SK-N-SH (cell line): Measurements from ENCODE around the gene ARL8A.

Experiments used
- EP300 ChIP-seq, 2 experiments: IDR thresholded peaks; 2 replicates each; pipeline versions ENCODE4 v1.4.0 to v1.6.1; 2012; ENCODE audit warnings: borderline replicate concordance in 1 of 2, low read depth in 1 of 2, low read length in 1 of 2
- EZH2phosphoT487 ChIP-seq: fragments of 200-600 bp; sonication (generic); IDR thresholded peaks from 2 replicates; pipeline ENCODE4 v1.6.1; 2017; ENCODE audit warnings: low read depth, mixed run types, mild to moderate bottlenecking, antibody characterized with exemption, moderate library complexity, borderline replicate concordance
- FOSL2 ChIP-seq: IDR thresholded peaks from 2 replicates; pipeline ENCODE4 v1.4.0; 2012; ENCODE audit warnings: low read depth, mild to moderate bottlenecking, moderate library complexity, borderline replicate concordance
- FOXM1 ChIP-seq: IDR thresholded peaks from 2 replicates; pipeline ENCODE4 v1.4.0; 2012; ENCODE audit warnings: low read depth, mild to moderate bottlenecking
- GATA2 ChIP-seq: sonication (generic); formaldehyde crosslinking; IDR thresholded peaks from 2 replicates; pipeline ENCODE4 v1.5.0; 2020; ENCODE audit warnings: mild to moderate bottlenecking, missing genetic modification reagents
- POLR2AphosphoS5 ChIP-seq: IDR thresholded peaks from 2 replicates; pipeline ENCODE4 v1.6.1; 2012; ENCODE audit warnings: low read depth, low read length
- RFX5 ChIP-seq: IDR thresholded peaks from 2 replicates; pipeline ENCODE4 v1.6.1; 2012; ENCODE audit warnings: mild to moderate bottlenecking, improper control_type of control experiment, low read length
- SIN3A ChIP-seq: IDR thresholded peaks from 2 replicates; pipeline ENCODE4 v1.6.1; 2012; ENCODE audit warnings: low read depth, mild to moderate bottlenecking, low read length, moderate library complexity, borderline replicate concordance
- TCF12 ChIP-seq: IDR thresholded peaks from 2 replicates; pipeline ENCODE4 v1.4.0; 2012
- TF ChIP-seq, protein P1 (sequence below): fragments of 200-600 bp; sonication (generic); IDR thresholded peaks from 2 replicates; pipeline ENCODE4 v1.6.1; 2017; ENCODE audit warnings: antibody characterized with exemption, mild to moderate bottlenecking, moderate library complexity
- TF ChIP-seq, protein P2 (sequence below): fragments of 150-350 bp; IDR thresholded peaks from 2 replicates; pipeline ENCODE4 v1.6.1; 2017; ENCODE audit warnings: antibody characterized with exemption, low read length, low read depth, borderline replicate concordance
- TF ChIP-seq, protein P3 (sequence below): IDR thresholded peaks from 2 replicates; pipeline ENCODE4 v1.4.0; 2012; ENCODE audit warnings: low read depth, borderline replicate concordance
- TF ChIP-seq, protein P4 (sequence below): fragments of 150-350 bp; IDR thresholded peaks from 2 replicates; pipeline ENCODE4 v1.6.1; 2016; ENCODE audit warnings: mild to moderate bottlenecking, low read depth, low read length
- TF ChIP-seq, protein P5 (sequence below): IDR thresholded peaks from 2 replicates; pipeline ENCODE4; 2012

DNA sequence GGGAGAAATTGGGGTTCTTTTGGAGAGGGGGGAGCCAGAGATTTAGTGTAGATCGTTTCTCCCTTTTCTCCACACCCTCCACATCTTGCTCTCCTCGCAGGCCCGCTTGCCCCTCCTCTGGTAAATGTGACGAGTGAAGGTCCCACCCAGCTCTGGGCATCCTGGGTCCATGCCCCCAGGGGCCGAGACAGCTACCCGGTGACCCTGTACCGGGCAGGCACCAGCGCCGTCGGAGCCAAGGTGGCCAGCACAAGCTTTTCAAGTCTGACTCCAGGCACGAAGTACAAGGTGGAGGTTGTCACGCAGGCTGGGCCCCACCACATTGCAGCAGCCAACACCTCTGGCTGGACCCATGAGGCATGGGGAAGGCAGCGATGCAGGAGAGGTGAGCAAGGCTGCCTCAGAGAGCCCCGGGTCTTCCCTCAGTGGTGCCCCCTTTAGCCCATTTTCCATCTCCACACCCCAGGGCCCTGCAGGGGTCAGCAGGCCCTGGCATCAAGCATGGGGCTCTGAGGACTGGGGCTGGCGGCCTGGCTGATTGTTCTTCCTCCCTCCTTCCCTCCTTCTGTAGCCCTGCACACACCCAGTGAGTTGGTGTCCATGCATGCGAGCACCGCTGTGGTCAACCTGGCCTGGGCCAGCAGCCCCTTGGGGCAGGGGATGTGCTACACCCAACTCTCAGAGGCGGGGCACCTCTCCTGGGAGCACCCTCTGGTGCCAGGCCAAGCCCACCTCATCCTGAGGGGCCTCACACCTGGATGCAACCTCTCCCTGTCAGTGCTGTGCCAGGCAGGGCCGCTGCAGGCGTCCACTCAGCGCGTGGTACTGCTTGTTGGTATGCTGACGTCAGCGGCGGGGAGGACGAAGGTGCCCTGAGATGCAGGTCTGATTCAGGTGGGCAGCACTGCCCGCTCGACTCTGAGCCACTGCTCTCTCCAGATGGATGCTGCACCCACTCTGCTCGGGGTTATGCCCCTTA lies 32.7 kb upstream of the ARL8A start:
- TF ChIP-seq, protein P1, sequence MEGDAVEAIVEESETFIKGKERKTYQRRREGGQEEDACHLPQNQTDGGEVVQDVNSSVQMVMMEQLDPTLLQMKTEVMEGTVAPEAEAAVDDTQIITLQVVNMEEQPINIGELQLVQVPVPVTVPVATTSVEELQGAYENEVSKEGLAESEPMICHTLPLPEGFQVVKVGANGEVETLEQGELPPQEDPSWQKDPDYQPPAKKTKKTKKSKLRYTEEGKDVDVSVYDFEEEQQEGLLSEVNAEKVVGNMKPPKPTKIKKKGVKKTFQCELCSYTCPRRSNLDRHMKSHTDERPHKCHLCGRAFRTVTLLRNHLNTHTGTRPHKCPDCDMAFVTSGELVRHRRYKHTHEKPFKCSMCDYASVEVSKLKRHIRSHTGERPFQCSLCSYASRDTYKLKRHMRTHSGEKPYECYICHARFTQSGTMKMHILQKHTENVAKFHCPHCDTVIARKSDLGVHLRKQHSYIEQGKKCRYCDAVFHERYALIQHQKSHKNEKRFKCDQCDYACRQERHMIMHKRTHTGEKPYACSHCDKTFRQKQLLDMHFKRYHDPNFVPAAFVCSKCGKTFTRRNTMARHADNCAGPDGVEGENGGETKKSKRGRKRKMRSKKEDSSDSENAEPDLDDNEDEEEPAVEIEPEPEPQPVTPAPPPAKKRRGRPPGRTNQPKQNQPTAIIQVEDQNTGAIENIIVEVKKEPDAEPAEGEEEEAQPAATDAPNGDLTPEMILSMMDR, result no peak
- TF ChIP-seq EZH2phosphoT487 (no peak), EP300 (IDR thresholded peaks at IDR 0.05; ENCODE audit: borderline replicate concordance in 1 of 2, low read depth in 1 of 2, low read length in 1 of 2) (no peak), FOSL2 (no peak), RFX5 (no peak), POLR2AphosphoS5 (no peak), SIN3A (no peak), TCF12 (no peak), FOXM1 (no peak), GATA2 (no peak)
- TF ChIP-seq, protein P2, sequence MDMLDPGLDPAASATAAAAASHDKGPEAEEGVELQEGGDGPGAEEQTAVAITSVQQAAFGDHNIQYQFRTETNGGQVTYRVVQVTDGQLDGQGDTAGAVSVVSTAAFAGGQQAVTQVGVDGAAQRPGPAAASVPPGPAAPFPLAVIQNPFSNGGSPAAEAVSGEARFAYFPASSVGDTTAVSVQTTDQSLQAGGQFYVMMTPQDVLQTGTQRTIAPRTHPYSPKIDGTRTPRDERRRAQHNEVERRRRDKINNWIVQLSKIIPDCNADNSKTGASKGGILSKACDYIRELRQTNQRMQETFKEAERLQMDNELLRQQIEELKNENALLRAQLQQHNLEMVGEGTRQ, result no peak
- TF ChIP-seq, protein P3, sequence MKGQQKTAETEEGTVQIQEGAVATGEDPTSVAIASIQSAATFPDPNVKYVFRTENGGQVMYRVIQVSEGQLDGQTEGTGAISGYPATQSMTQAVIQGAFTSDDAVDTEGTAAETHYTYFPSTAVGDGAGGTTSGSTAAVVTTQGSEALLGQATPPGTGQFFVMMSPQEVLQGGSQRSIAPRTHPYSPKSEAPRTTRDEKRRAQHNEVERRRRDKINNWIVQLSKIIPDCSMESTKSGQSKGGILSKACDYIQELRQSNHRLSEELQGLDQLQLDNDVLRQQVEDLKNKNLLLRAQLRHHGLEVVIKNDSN, result no peak
- TF ChIP-seq, protein P4, sequence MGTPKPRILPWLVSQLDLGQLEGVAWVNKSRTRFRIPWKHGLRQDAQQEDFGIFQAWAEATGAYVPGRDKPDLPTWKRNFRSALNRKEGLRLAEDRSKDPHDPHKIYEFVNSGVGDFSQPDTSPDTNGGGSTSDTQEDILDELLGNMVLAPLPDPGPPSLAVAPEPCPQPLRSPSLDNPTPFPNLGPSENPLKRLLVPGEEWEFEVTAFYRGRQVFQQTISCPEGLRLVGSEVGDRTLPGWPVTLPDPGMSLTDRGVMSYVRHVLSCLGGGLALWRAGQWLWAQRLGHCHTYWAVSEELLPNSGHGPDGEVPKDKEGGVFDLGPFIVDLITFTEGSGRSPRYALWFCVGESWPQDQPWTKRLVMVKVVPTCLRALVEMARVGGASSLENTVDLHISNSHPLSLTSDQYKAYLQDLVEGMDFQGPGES, result no peak
- TF ChIP-seq, protein P5, sequence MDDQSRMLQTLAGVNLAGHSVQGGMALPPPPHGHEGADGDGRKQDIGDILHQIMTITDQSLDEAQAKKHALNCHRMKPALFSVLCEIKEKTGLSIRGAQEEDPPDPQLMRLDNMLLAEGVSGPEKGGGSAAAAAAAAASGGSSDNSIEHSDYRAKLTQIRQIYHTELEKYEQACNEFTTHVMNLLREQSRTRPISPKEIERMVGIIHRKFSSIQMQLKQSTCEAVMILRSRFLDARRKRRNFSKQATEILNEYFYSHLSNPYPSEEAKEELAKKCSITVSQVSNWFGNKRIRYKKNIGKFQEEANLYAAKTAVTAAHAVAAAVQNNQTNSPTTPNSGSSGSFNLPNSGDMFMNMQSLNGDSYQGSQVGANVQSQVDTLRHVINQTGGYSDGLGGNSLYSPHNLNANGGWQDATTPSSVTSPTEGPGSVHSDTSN, result no peak
